ENCODE results near the gene GRK4.

DNA sequence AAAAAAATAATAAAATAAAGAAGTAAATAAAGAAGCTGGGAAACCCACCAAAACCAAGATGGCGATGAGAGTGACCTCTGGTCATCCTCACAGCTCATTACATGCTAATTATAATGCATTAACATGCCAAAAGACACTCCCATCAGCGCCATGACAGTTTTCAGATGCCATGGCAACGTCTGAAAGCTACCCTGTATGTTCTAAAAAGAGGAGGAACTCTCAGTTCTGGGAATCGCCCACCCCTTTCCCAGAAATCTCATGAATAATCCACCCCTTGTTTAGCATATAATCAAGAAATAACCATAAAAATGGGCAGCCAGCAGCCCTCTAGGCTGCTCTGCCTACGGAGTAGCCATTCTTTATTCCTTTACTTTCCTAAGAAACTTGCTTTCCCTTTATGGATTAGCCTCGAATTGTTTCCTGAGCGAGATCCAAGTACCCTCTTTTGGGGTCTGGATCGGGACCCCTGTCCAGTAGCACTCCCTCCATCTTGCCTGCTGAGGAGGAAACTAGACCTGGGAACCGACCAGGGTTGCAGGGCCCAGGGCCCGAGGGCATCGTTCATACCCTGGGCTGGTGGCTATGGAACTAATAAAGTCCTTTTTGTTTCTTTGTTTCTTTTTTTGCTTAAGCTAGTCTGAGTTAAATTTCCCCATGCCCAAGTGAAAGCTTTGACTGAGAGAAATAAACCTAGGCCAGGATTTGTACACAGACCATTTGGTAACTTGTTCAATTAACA is 80.1 kb downstream of the GRK4 start:
- no peak for TF ChIP-seq CTCF (IDR thresholded peaks at IDR 0.05; ENCODE audit: insufficient read depth, low read depth, low read length)
- no peak for TF ChIP-seq EZH2 (IDR thresholded peaks at IDR 0.05; ENCODE audit: insufficient read depth, low read length)
